ENCODE data around the gene RBM23. TPM values are rescaled to one million over a fixed set of nuclear protein-coding genes. Genes with fewer than 3 reads are reported as not detected.

Gene RBM23
- polyA plus RNA-seq, 1 experiment, result 46.2 TPM

GRCh38 chr14:22890416-22890815, 28.5 kb downstream of the RBM23 start:
- CTCF ChIA-PET, result interaction anchor here (1.1 to 2.5 kb wide), 4 partner anchors 10 to 333 kb away, joined by 4 to 12 read pairs (median 12); no protein-coding TSS in a partner anchor
- Histone ChIP-seq H3K9me3 (ENCODE audit: control insufficient read depth, insufficient read depth, low read length) (no peaks in the 10 kb centered on the region), H3K27ac (ENCODE audit: low read depth, low read length) (no peak overlapping the region), H3K4me3 (ENCODE audit: low read depth, low read length) (no peak overlapping the region), H3K27me3 (ENCODE audit: control insufficient read depth, insufficient read depth, low read length) (no peaks in the 10 kb centered on the region)
- POLR2A ChIA-PET, result no interaction called here
- TF ChIP-seq CTCF (IDR thresholded peaks at IDR 0.05; ENCODE audit: low read depth, low read length), result no peak
- no peak for DNase-seq (ENCODE audit: low read depth, low spot score)

GRCh38 chr14:22888662-22889061, 30.3 kb downstream of the RBM23 start:
- CTCF ChIA-PET, result interaction anchor here (1.0 to 9.1 kb wide), 5 partner anchors 11 to 332 kb away, joined by 3 to 110 read pairs (median 11); partner anchors contain the start of gene LRP10
- H3K27ac ChIP-seq (ENCODE audit: low read depth, low read length), result no peak overlapping the region
- POLR2A ChIA-PET, result interaction anchor here (1.4 kb wide), 1 partner anchor 17 kb away, joined by 5 read pairs; the partner anchor contains the start of gene LRP10
- no peak for TF ChIP-seq CTCF (IDR thresholded peaks at IDR 0.05; ENCODE audit: low read depth, low read length)
- H3K9me3 ChIP-seq (ENCODE audit: control insufficient read depth, insufficient read depth, low read length), result no peaks in the 10 kb centered on the region
- no peak for DNase-seq (ENCODE audit: low read depth, low spot score)
- no peaks in the 10 kb centered on the region for H3K27me3 ChIP-seq (ENCODE audit: control insufficient read depth, insufficient read depth, low read length)
- H3K4me3 ChIP-seq (ENCODE audit: low read depth, low read length), result no peak overlapping the region

- H3K4me3 ChIP-seq (ENCODE audit: low read depth, low read length), result peak overlapping the region; percentile 63
- H3K27me3 ChIP-seq (ENCODE audit: control insufficient read depth, insufficient read depth, low read length), result no peaks in the 10 kb centered on the region
- CTCF ChIA-PET, result interaction anchor here (1.0 to 9.1 kb wide), 4 partner anchors 12 to 318 kb away, joined by 3 to 110 read pairs (median 12); partner anchors contain the start of gene LRP10
- H3K9me3 ChIP-seq (ENCODE audit: control insufficient read depth, insufficient read depth, low read length), result no peaks in the 10 kb centered on the region
- no peak for TF ChIP-seq CTCF (IDR thresholded peaks at IDR 0.05; ENCODE audit: low read depth, low read length)
- POLR2A ChIA-PET, result interaction anchor here (1.4 kb wide), 1 partner anchor 16 kb away, joined by 5 read pairs; the partner anchor contains the start of gene LRP10
- H3K27ac ChIP-seq (ENCODE audit: low read depth, low read length), result no peak overlapping the region
- DNase-seq (ENCODE audit: low read depth, low spot score), result no peak
Observed at GRCh38 chr14:22887990-22888378, 31.0 kb downstream of the RBM23 start.

GRCh38 chr14:22887260-22887989, 31.5 kb downstream of the RBM23 start:
- Histone ChIP-seq H3K4me3 (ENCODE audit: low read depth, low read length) (peak overlapping the region; percentile 63), H3K27me3 (ENCODE audit: control insufficient read depth, insufficient read depth, low read length) (no peaks in the 10 kb centered on the region), H3K9me3 (ENCODE audit: control insufficient read depth, insufficient read depth, low read length) (no peaks in the 10 kb centered on the region), H3K27ac (ENCODE audit: low read depth, low read length) (peak overlapping the region; percentile 65)
- TF ChIP-seq CTCF (IDR thresholded peaks at IDR 0.05; ENCODE audit: low read depth, low read length), result no peak
- ChIA-PET POLR2A (interaction anchor here (1.4 kb wide), 1 partner anchor 16 kb away, joined by 5 read pairs; the partner anchor contains the start of gene LRP10), CTCF (interaction anchor here (0.7 to 9.1 kb wide), 6 partner anchors 8 to 330 kb away, joined by 4 to 110 read pairs (median 6); partner anchors contain the start of gene LRP10)
- no peak for DNase-seq (ENCODE audit: low read depth, low spot score)
